Lower lobe of right lung (tissue), 2 donors: ENCODE data around the gene FRMD1. TPM values are rescaled to one million over a fixed set of nuclear protein-coding genes. Genes with fewer than 3 reads are reported as not detected.

Experiments used
- ATAC-seq, 2 donors: fragments of 200-7000 bp; cut with Tn5 transposase; one replicate each; pipeline ENCODE4 v1.9.1; 2020 to 2022; ENCODE audit warnings: mild to moderate bottlenecking in 2 of 2, moderate library complexity in 2 of 2
- DNase-seq: peaks from one replicate; pipeline ENCODE4 v3.0.0-alpha.2; 2020
- H3K27ac ChIP-seq: fragments of 200-600 bp; one replicate; pipeline ENCODE4 v1.8.0; 2022
- H3K27me3 ChIP-seq: fragments of 200-600 bp; one replicate; pipeline ENCODE4 v1.8.0; 2022; ENCODE audit warnings: low read depth
- H3K36me3 ChIP-seq: fragments of 200-600 bp; one replicate; pipeline ENCODE4 v1.8.0; 2022; ENCODE audit warnings: mild to moderate bottlenecking
- H3K4me1 ChIP-seq: fragments of 200-600 bp; one replicate; pipeline ENCODE4 v1.8.0; 2022
- H3K4me3 ChIP-seq: fragments of 200-600 bp; one replicate; pipeline ENCODE4 v1.8.0; 2022; ENCODE audit warnings: mild to moderate bottlenecking
- H3K9me3 ChIP-seq: fragments of 200-600 bp; one replicate; pipeline ENCODE4 v1.8.0; 2022
- intact Hi-C: fragments of 100-400 bp; cut with DNase I; formaldehyde crosslinking; loops from one replicate; pipeline ENCODE4 v1.11.0; 2022
- total RNA-seq: library from RNA; stranded (reverse); fragmentation: NEBNext Ultra II Directional; extraction: Animal tissue kit (Norgen Biotek cat#: 25700); gene quantifications from one replicate; pipeline ENCODE4 v1.2.1, GENCODE V29; 2021
- TF ChIP-seq, protein P1 (sequence below): fragments of 200-600 bp; IDR thresholded peaks from one replicate; pipeline ENCODE4 v1.8.0; 2022; ENCODE audit warnings: antibody characterized with exemption, mild to moderate bottlenecking
- donor health status: DM: no; HTN: yes; CAD: no; lungs with severe emphysema.

Gene FRMD1
- total RNA-seq, 1 donor from 2014 or later, result not detected

DNA sequence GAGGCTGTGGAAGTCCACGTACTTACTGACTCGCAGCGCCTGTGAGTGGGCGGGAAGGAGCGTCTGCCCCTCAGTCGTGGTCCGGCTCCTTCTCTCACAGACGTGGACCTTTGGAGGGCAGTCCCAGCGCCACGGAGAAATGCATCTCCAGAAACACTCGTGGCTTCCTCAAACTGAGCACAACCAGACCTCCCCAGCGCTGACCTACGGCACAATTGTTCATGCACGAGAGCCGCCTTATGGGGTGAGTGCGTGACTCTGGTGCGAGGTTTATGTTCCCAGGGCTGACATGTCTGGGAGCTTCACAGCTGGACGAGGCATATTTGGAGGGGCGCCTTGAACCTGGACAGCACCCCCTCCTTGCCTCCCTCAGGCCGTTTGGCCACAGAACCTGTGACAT, 29.7 kb downstream of the FRMD1 start:
- H3K27ac ChIP-seq, result no peak overlapping the region
- intact Hi-C loops, result no loop called here
- ATAC-seq, result no peak
- H3K4me3 ChIP-seq, result no peak overlapping the region
- TF ChIP-seq, protein P1, sequence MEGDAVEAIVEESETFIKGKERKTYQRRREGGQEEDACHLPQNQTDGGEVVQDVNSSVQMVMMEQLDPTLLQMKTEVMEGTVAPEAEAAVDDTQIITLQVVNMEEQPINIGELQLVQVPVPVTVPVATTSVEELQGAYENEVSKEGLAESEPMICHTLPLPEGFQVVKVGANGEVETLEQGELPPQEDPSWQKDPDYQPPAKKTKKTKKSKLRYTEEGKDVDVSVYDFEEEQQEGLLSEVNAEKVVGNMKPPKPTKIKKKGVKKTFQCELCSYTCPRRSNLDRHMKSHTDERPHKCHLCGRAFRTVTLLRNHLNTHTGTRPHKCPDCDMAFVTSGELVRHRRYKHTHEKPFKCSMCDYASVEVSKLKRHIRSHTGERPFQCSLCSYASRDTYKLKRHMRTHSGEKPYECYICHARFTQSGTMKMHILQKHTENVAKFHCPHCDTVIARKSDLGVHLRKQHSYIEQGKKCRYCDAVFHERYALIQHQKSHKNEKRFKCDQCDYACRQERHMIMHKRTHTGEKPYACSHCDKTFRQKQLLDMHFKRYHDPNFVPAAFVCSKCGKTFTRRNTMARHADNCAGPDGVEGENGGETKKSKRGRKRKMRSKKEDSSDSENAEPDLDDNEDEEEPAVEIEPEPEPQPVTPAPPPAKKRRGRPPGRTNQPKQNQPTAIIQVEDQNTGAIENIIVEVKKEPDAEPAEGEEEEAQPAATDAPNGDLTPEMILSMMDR, result no peak
- H3K27me3 ChIP-seq, result no peaks in the 10 kb centered on the region
- DNase-seq, result no peak
- H3K36me3 ChIP-seq, result no peaks in the 10 kb centered on the region
- peaks cover 13% of the 10 kb centered on the region for H3K4me1 ChIP-seq
- no peaks in the 10 kb centered on the region for H3K9me3 ChIP-seq

DNA sequence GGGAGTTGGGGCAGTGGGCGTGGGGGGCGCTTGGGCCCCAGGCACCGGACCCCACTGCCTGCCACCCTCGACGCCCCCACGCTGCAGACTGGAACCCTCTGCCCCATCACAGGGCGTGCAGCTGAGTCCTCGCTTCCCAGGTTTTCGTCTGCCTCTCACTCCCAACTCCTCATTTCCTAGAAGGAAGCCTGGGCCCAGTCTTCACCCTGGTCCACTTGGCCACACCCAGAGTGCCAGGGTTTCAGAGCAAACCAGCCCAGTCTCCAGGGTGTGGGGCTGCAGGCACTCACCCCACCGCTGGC, 30.3 kb downstream of the FRMD1 start:
- no peak overlapping the region for H3K4me3 ChIP-seq
- intact Hi-C loops, result no loop called here
- peaks cover 13% of the 10 kb centered on the region for H3K4me1 ChIP-seq
- H3K9me3 ChIP-seq, result no peaks in the 10 kb centered on the region
- ATAC-seq (no peak), DNase-seq (no peak)
- TF ChIP-seq, protein P1, result no peak
- no peak overlapping the region for H3K27ac ChIP-seq
- H3K27me3 ChIP-seq, result no peaks in the 10 kb centered on the region
- no peaks in the 10 kb centered on the region for H3K36me3 ChIP-seq

DNA sequence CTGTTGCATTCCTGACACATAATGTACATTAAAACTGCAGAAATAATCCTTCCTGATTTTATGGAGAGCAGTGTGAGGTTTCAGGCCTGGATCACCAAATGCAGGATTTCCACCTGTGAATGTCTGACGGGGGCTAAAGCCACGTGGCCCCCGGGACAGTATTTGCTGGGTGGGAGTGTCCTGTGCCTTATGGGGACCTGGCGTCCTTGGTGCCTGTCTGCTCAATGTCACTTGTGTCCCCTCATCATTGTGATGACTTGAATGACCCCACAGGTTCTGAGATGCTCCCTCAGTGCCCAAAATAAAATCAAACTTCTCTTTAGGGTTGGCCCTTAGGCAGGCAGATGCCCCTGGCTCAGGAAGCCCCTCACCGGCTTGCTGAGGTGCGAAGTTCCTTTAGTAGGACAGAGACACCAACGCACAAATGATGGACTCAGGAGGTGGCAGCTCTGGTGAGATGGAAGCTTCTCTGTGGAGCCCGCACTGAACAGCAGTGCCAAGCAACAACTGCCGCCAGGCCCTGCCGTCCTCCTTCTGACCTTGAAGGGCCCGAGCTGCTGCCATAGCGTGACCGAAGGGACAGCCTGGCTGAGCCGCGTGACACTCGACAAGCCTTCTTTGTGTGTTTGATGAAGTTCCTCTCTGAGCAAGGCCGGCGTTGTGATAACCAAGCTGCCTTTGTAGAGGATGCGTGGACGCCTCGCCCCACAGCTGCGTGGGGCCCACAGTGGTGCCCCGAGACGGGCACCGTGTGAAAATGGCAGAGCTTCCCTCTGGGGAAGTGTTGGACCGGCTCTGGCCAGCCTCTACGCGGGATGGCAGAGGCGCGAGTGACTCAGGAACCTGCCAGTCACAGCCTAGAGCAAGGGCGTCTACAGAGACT, 30.9 kb downstream of the FRMD1 start:
- Histone ChIP-seq H3K4me1 (peaks cover 13% of the 10 kb centered on the region), H3K4me3 (no peak overlapping the region), H3K36me3 (no peaks in the 10 kb centered on the region), H3K27ac (no peak overlapping the region), H3K27me3 (no peaks in the 10 kb centered on the region), H3K9me3 (no peaks in the 10 kb centered on the region)
- ATAC-seq, result no peak
- TF ChIP-seq, protein P1, result no peak
- intact Hi-C loops, result no loop called here
- peak; percentile 44 for DNase-seq

DNA sequence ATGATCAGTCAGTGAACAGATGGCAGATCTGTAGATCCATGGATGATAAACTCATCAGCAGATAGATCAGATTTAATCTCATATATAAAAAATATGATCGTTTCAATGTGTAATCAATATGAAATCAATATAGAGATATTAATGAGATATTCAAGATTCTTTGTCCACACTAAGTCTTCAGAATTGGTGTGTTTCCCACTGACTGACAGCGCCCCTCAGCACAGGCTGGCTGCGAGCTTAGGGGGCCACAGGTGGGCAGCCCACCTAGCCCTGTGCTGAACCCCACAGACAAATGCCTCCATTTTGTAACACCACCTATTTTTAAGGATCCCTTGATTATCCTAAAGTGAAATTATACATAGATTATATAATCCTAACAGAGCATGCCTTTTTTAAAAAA, 32.3 kb downstream of the FRMD1 start:
- intact Hi-C loops, result no loop called here
- Histone ChIP-seq H3K36me3 (no peaks in the 10 kb centered on the region), H3K27ac (no peak overlapping the region), H3K27me3 (no peaks in the 10 kb centered on the region), H3K4me3 (no peak overlapping the region), H3K9me3 (peaks cover 3% of the 10 kb centered on the region), H3K4me1 (peaks cover 13% of the 10 kb centered on the region)
- TF ChIP-seq, protein P1, result no peak
- DNase-seq (no peak), ATAC-seq (no peak)

DNA sequence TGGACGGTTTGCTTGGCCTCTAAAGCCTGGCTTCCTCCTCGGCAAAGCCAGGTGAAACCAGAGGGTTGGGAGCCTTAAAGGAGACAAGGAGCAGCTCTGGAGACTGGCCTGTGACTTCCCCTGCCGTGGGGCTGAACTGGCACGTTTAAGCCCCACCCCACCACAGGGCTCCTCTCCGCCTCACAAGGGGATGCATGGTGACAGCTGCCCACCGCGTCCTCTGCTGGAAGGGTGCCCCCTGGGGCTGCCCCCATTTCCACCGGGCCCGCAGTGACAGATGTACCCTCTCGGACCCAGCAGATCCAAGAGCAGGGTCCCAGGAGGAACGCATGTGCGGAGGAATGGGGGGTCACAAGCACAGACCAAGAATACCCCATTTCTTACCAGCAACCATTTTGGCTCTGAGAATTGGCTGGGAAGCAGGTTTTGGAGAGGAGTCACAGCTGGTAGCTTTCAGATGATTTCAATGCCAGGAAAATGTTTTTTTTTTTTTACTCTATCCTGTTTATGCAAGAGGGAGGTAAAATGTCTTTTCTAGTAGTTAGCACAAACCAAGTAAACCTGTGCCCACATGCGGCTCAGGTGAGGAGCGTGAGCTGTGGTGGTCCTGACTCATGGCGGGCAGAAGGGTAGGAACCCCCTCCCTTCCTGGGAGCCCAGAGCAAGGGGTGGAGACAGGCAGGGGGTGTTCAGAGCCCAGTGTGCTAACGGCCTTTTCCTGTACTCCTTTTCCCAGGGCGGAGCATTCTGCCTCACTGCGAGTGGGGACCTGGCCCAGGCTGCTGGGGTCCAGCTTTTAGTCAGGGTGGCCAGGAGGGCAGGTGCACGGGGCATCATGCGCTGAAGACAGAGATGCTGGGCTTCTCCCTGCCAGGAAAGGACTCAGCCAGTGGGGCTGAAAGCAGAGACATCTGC, 33.0 kb downstream of the FRMD1 start:
- DNase-seq (peak; percentile 37), ATAC-seq (no peak)
- TF ChIP-seq, protein P1, result no peak
- Histone ChIP-seq H3K4me1 (peaks cover 13% of the 10 kb centered on the region), H3K27me3 (no peaks in the 10 kb centered on the region), H3K9me3 (peaks cover 5% of the 10 kb centered on the region), H3K4me3 (no peak overlapping the region), H3K36me3 (no peaks in the 10 kb centered on the region), H3K27ac (no peak overlapping the region)
- intact Hi-C loops, result no loop called here
